Dedifferentiated amniotic fluid mesenchymal stem cell (primary cell): Measurements from ENCODE around the gene TIGAR.

Experiments used
- DNase-seq: peaks from one replicate; pipeline ENCODE4 v3.0.0-alpha.2; 2016; ENCODE audit errors: extremely low spot score

The TIGAR gene

GRCh38 chr12:4282892-4283511, 38.0 kb upstream of the TIGAR start:
- DNase-seq = no peak

GRCh38 chr12:4283512-4284255, 37.3 kb upstream of the TIGAR start:
- no peak for DNase-seq

- DNase-seq = no peak
Observed at GRCh38 chr12:4284306-4284705, 36.7 kb upstream of the TIGAR start.

GRCh38 chr12:4285070-4285469, 35.9 kb upstream of the TIGAR start:
- no peak for DNase-seq

- DNase-seq = no peak
Observed at GRCh38 chr12:4286228-4286627, 34.8 kb upstream of the TIGAR start.

GRCh38 chr12:4286771-4287317, 34.2 kb upstream of the TIGAR start:
- no peak for DNase-seq

- no peak for DNase-seq
Observed at GRCh38 chr12:4287325-4288211, 33.4 kb upstream of the TIGAR start.

- DNase-seq = no peak
Observed at GRCh38 chr12:4288296-4289131, 32.5 kb upstream of the TIGAR start.

- no peak for DNase-seq
Observed at GRCh38 chr12:4289231-4289878, 31.7 kb upstream of the TIGAR start.

GRCh38 chr12:4289998-4290790, 30.8 kb upstream of the TIGAR start:
- DNase-seq = no peak

GRCh38 chr12:4292341-4293073, 28.5 kb upstream of the TIGAR start:
- DNase-seq = no peak

- DNase-seq = no peak
Observed at GRCh38 chr12:4293299-4293965, 27.6 kb upstream of the TIGAR start.

- no peak for DNase-seq
Observed at GRCh38 chr12:4293966-4294505, 27.0 kb upstream of the TIGAR start.

GRCh38 chr12:4296751-4297150, 24.3 kb upstream of the TIGAR start:
- no peak for DNase-seq

GRCh38 chr12:4297617-4298016, 23.4 kb upstream of the TIGAR start:
- no peak for DNase-seq

- DNase-seq = no peak
Observed at GRCh38 chr12:4300883-4301282, 20.1 kb upstream of the TIGAR start.

GRCh38 chr12:4301932-4302501, 19.0 kb upstream of the TIGAR start:
- no peak for DNase-seq

- no peak for DNase-seq
Observed at GRCh38 chr12:4302881-4303280, 18.1 kb upstream of the TIGAR start.
